Coronary artery (tissue), 2 donors: Measurements from ENCODE around the gene FAM216B.

Experiments used
- DNase-seq: peaks from one replicate; pipeline ENCODE4 v3.0.0-alpha.2; 2017; ENCODE audit warnings: low spot score
- H3K27ac ChIP-seq, 2 donors: fragments of 200-600 bp; sonication (generic); one replicate each; pipeline ENCODE4 v1.5.1; 2016 to 2019
- H3K4me3 ChIP-seq: fragments of 200-600 bp; sonication (generic); 2 replicates; pipeline ENCODE4 v1.5.1; 2016; ENCODE audit warnings: mild to moderate bottlenecking, moderate library complexity
- CTCF ChIP-seq: fragments of 200-600 bp; sonication (generic); IDR thresholded peaks from one replicate; pipeline ENCODE4 v1.5.1; 2019; ENCODE audit warnings: antibody characterized with exemption

FAM216B gene

GRCh38 chr13:42781352-42781751 lies at the start of gene FAM216B:
Gene FAM216B, plus strand, starts transcription at chr13:42781584. Its CDS starts 2,484 bp downstream, at chr13:42784068.
- no peak for TF ChIP-seq CTCF
- Histone ChIP-seq H3K4me3 (no peak within 1 kb of the TSS), H3K27ac (no peak within 1 kb of the TSS)
- DNase-seq = no peak

GRCh38 chr13:42732073-42732472 lies 49.3 kb upstream of the FAM216B start:
- Histone ChIP-seq H3K4me3 (no peak overlapping the region), H3K27ac (no peak overlapping the region)
- DNase-seq = no peak
- TF ChIP-seq CTCF = no peak

GRCh38 chr13:42733046-42733445 lies 48.3 kb upstream of the FAM216B start:
- no peak for TF ChIP-seq CTCF
- DNase-seq = no peak
- no peak overlapping the region for H3K4me3 ChIP-seq

GRCh38 chr13:42735010-42735409 lies 46.4 kb upstream of the FAM216B start:
- TF ChIP-seq CTCF = no peak
- H3K27ac ChIP-seq = no peak overlapping the region
- no peak overlapping the region for H3K4me3 ChIP-seq
- no peak for DNase-seq

More at GRCh38 chr13:42733046-42733445, 48.3 kb upstream of the FAM216B start:
- H3K27ac ChIP-seq = no peak overlapping the region

GRCh38 chr13:42740753-42741152 lies 40.6 kb upstream of the FAM216B start:
- no peak overlapping the region for H3K27ac ChIP-seq
- no peak overlapping the region for H3K4me3 ChIP-seq
- no peak for DNase-seq
- no peak for TF ChIP-seq CTCF

GRCh38 chr13:42741914-42742313 lies 39.5 kb upstream of the FAM216B start:
- TF ChIP-seq CTCF = no peak

GRCh38 chr13:42745655-42746054 lies 35.7 kb upstream of the FAM216B start:
- H3K27ac ChIP-seq = no peak overlapping the region
- no peak for TF ChIP-seq CTCF
- DNase-seq = no peak
- no peak overlapping the region for H3K4me3 ChIP-seq

More at GRCh38 chr13:42741914-42742313, 39.5 kb upstream of the FAM216B start:
- Histone ChIP-seq H3K27ac (no peak overlapping the region), H3K4me3 (no peak overlapping the region)
- no peak for DNase-seq
